Body of pancreas (tissue), 4 donors: Measurements from ENCODE around the gene NPIPA3.

Experiments
- CTCF ChIP-seq, 7 experiments: fragments of 450-650 bp in 4 of 7; fragments of 200-600 bp in 3 of 7; sonication (generic) in 3 of 7; IDR thresholded peaks; one replicate each; pipeline ENCODE4 v1.5.1; 2016 to 2019; ENCODE audit warnings: antibody characterized with exemption in 7 of 7
- POLR2A ChIP-seq, 3 donors: fragments of 450-650 bp; IDR thresholded peaks; one replicate each; pipeline ENCODE4 v1.6.1; 2016; ENCODE audit warnings: antibody characterized with exemption in 3 of 3, mild to moderate bottlenecking in 2 of 3

GRCh38 chr16:14678748-14679497 lies 24.3 kb upstream of the NPIPA3 start:
- no peak for TF ChIP-seq CTCF (IDR thresholded peaks at IDR 0.05)
- no peak for TF ChIP-seq POLR2A (IDR thresholded peaks at IDR 0.05)
